Lower leg skin (tissue), 3 donors: ENCODE measurements around the gene NHERF2.

ENCODE experiments used
- POLR2A ChIP-seq, 2 donors: fragments of 450-650 bp; IDR thresholded peaks; one replicate each; pipeline ENCODE4 v1.6.1; 2016 to 2017; ENCODE audit warnings: antibody characterized with exemption in 2 of 2, mild to moderate bottlenecking in 1 of 2, moderate library complexity in 1 of 2
- TF ChIP-seq, protein P1 (sequence below), 3 donors: fragments of 450-650 bp; IDR thresholded peaks; one replicate each; pipeline ENCODE4 v1.5.1; 2016; ENCODE audit warnings: antibody characterized with exemption in 3 of 3, mild to moderate bottlenecking in 3 of 3, moderate library complexity in 2 of 3

DNA sequence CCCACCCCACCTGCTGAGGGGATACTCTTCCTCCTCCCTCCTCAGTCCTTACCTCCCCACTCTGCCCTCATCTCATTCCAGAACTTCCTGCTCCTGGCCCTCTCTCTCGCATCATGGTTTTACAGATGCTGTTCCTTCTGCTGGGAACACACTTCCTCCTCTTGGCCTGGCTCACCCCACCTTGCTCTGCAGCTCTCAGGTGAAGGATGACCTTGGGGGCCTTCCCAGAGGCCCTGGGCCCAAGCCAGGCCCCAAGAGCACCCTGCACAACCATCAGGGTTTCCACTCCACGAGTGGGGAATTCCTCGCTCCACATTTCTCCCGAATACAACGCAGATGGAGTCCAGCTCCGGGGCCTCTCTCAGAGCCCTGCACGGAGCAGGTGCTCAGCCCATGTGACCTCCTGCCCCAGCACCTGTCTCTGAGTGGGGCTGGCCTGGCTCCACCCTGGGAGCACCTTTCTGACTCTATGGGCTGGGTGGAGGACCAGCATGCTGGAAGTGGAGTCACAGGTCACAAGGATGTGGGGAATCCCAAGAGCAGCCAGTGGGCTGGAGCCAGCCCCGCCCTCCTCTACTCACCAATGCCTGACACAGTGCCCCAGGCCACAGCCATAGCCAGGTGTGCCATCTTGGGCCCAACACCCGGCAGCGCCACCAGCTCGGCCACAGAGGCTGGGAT is 16.4 kb downstream of the NHERF2 start:
- TF ChIP-seq, protein P1, sequence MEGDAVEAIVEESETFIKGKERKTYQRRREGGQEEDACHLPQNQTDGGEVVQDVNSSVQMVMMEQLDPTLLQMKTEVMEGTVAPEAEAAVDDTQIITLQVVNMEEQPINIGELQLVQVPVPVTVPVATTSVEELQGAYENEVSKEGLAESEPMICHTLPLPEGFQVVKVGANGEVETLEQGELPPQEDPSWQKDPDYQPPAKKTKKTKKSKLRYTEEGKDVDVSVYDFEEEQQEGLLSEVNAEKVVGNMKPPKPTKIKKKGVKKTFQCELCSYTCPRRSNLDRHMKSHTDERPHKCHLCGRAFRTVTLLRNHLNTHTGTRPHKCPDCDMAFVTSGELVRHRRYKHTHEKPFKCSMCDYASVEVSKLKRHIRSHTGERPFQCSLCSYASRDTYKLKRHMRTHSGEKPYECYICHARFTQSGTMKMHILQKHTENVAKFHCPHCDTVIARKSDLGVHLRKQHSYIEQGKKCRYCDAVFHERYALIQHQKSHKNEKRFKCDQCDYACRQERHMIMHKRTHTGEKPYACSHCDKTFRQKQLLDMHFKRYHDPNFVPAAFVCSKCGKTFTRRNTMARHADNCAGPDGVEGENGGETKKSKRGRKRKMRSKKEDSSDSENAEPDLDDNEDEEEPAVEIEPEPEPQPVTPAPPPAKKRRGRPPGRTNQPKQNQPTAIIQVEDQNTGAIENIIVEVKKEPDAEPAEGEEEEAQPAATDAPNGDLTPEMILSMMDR (IDR thresholded peaks at IDR 0.05), result no peak
- no peak for TF ChIP-seq POLR2A (IDR thresholded peaks at IDR 0.05)
